ENCODE results near the gene TMTC4.
"Not testable (repeated sequence)": the region's sequence is repeated elsewhere in the genome, so short reads cannot be mapped to it uniquely, and the experiment has no call there.

The TMTC4 gene

DNA sequence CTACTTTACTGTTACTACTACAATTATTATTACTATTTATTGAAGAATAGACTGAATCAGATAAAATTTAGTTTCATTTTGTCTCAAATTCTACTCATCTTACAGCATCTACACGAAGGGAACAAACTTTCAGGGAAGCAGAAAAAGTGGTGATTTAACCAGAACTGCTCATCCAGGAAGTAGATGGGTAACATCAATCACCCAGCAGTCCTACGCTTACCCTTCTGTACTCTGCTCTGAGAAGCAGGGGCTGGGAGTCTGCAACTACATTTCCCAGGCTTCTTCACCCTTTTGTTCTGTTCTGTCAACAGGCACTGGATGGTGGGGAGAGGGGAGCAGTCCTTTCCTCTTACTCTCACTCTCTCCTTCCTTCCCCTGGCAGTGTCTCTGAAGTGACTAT lies 54.7 kb downstream of the TMTC4 start:
- in situ Hi-C loops (cut with HindIII; ENCODE audit: low sequenced_read_pairs): no loop called here
- H3K4me3 ChIP-seq (ENCODE audit: low read depth, low read length): no peak overlapping the region
- TF ChIP-seq, protein P1, sequence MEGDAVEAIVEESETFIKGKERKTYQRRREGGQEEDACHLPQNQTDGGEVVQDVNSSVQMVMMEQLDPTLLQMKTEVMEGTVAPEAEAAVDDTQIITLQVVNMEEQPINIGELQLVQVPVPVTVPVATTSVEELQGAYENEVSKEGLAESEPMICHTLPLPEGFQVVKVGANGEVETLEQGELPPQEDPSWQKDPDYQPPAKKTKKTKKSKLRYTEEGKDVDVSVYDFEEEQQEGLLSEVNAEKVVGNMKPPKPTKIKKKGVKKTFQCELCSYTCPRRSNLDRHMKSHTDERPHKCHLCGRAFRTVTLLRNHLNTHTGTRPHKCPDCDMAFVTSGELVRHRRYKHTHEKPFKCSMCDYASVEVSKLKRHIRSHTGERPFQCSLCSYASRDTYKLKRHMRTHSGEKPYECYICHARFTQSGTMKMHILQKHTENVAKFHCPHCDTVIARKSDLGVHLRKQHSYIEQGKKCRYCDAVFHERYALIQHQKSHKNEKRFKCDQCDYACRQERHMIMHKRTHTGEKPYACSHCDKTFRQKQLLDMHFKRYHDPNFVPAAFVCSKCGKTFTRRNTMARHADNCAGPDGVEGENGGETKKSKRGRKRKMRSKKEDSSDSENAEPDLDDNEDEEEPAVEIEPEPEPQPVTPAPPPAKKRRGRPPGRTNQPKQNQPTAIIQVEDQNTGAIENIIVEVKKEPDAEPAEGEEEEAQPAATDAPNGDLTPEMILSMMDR (IDR thresholded peaks at IDR 0.05; ENCODE audit: low read depth, low read length, missing control alignments): no peak
- no peak for DNase-seq (ENCODE audit: low read depth)

DNA sequence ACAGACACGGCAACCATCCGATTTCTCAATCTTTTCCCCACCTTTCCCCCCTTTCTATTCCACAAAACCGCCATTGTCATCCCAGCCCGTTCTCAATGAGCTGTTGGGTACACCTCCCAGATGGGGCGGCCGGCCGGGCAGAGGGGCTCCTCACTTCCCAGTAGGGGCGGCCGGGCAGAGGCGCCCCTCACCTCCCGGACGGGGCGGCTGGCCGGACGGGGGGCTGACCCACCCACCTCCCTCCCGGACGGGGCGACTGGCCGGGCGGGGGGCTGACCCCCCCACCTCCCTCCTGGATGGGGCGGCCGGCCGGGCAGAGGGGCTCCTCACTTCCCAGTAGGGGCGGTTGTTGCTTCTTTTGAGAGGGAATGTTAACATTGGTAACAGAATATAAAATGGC lies 55.7 kb downstream of the TMTC4 start:
- H3K4me3 ChIP-seq (ENCODE audit: low read depth, low read length); in situ Hi-C loops (cut with HindIII; ENCODE audit: low sequenced_read_pairs); DNase-seq (ENCODE audit: low read depth): not testable (repeated sequence)

DNA sequence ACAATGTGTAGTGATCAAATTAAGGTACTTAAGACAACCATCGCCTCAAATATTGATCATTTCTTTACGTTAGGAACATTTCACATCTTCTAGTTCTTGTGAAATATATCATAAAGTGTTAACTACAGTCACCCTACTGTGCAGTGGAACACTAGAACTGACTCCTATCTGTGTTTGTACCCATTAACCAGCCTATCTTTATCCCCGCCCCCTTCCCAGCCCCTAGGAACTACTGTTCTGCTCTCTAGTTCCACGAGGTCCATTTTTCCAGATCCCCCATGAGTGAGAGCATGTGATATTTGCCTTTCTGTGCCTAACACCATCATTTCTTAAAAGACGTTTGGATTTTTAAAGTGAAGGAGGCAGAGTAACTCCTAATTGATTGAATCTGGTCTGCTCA lies 61.6 kb downstream of the TMTC4 start:
- no peak for DNase-seq (ENCODE audit: low read depth)
- in situ Hi-C loops (cut with HindIII; ENCODE audit: low sequenced_read_pairs): no loop called here
- no peak overlapping the region for H3K4me3 ChIP-seq (ENCODE audit: low read depth, low read length)
- TF ChIP-seq, protein P1 (IDR thresholded peaks at IDR 0.05; ENCODE audit: low read depth, low read length, missing control alignments): no peak

DNA sequence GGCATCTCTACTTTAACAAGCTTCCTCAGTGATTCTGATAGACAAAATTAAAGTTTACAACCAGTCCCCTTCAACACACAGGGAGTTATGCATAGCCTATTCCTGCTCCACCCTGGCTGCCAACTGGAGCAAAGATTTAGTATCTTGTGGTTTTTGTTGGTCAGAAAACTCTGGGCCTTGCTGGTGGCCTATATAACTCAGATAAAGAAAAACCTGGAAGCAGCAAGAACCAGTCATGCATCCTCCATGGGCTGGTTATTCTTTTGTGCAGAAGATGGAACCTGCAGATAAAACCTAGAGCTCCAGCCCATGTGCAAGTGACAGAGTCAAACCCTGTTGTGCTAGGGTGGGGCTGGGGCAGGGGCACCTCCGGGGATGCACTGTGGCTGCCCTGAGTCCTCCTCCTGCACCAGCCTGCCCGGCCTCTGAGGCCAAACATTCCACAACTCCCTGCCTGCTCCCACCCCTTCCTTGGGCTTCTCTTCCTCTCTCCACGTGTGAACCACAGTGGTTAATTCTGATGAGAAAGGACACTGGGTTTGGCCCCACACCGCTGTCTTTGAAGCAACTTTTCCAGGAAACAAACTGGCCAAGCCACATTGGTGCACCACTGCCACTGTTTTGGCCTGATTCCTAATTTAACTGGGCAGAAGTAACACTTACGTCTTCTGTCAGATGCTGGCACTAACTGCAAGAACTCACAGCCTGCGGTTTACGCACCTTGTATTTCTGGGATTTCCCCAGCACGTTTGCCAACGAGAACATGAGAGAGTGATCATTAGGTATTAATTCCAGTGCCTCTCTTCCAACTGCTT lies 62.7 kb downstream of the TMTC4 start:
- H3K4me3 ChIP-seq (ENCODE audit: low read depth, low read length): no peak overlapping the region

DNA sequence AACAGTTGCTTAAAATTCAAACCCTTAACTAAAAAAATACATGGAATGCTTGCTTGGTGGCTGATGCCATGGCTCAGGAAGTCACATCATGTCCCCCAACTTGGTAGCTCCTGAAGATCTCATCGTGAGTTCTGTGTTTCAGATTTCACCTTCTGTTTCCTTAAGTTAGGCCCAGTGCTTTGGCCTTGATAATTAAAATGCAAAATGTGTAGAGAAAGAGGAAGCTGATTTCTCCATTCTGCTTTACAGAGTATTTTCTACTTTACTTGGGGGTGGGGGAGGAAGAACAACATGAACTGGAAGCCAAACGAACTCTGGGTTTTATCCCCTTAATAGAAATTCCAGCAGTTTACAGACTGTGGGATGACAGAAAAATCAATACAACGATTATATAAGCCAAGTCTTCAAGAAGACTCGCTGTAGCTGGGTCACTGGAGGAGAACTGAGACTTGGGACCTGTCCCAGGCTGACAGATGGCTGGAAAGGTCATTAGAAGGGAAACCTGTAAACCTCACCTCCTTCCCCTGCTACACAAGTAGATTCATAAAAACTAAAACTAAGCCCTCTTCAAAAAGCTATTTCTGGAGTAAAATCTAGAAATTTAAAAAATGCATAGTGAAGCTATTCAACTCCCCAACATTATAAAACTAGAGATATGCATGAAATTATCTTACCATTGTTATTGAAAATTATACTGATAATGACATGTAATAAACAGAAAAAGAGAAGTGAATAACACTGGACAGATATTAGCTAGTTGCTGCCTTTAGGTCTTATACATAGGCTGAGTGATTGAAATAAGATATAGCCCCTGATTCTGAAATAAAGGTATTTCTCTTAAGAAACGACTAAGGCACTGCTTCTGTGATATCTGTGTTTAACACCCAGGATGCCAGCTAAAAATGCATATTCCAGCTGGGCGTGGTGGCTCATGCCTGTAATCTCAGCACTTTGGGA lies 63.9 kb downstream of the TMTC4 start:
- TF ChIP-seq, protein P1 (IDR thresholded peaks at IDR 0.05; ENCODE audit: low read depth, low read length, missing control alignments): no peak
- no peak for DNase-seq (ENCODE audit: low read depth)
- H3K4me3 ChIP-seq (ENCODE audit: low read depth, low read length): no peak overlapping the region
- in situ Hi-C loops (cut with HindIII; ENCODE audit: low sequenced_read_pairs): no loop called here

More for the DNA sequence above, 62.7 kb downstream of the TMTC4 start:
- in situ Hi-C loops (cut with HindIII; ENCODE audit: low sequenced_read_pairs): no loop called here
- peak; percentile 69 for DNase-seq (ENCODE audit: low read depth)
- TF ChIP-seq, protein P1 (IDR thresholded peaks at IDR 0.05; ENCODE audit: low read depth, low read length, missing control alignments): no peak

DNA sequence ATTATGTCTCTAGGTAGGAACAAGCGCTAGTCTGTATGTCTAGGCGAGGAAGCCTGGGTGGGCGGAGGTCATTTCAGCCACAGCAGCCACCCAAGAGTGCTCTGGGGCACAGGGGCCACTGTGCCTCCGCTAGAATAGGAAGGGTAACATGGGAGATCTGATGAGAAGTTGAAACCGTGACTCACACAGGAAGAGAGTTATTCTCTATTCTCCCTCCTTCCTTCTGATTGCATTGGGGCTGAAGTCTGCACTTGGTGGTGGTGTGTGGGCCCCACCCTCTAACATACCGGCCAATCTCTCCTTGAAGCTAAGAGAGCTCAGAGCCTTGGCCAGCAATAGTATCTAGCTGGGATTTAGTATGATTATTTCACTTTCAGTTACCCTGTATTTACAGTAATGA lies 65.7 kb downstream of the TMTC4 start:
- no peak for DNase-seq (ENCODE audit: low read depth)
- H3K4me3 ChIP-seq (ENCODE audit: low read depth, low read length): no peak overlapping the region
- in situ Hi-C loops (cut with HindIII; ENCODE audit: low sequenced_read_pairs): no loop called here
- TF ChIP-seq, protein P1 (IDR thresholded peaks at IDR 0.05; ENCODE audit: low read depth, low read length, missing control alignments): no peak
